K562 (cell line): Measurements from ENCODE around the gene ZSCAN21. TPM values are rescaled to one million over a fixed set of nuclear protein-coding genes. Genes with fewer than 3 reads are reported as not detected.
A peak's percentile ranks its signal among the peaks of the same experiment; 100 is the strongest.

Experiments used
- ARNT ChIP-seq, 2 experiments: fragments of 450-650 bp; IDR thresholded peaks; 2 replicates each; pipeline ENCODE4 v1.6.1; 2016; ENCODE audit warnings: mild to moderate bottlenecking in 1 of 2
- CREM ChIP-seq: IDR thresholded peaks from 2 replicates; pipeline ENCODE4 v1.6.1; 2014; ENCODE audit warnings: antibody characterized with exemption, low read depth
- DIDO1 ChIP-seq: fragments of 450-650 bp; IDR thresholded peaks from 2 replicates; pipeline ENCODE4 v1.6.1; 2016; ENCODE audit warnings: low read depth, missing biosample characterization, missing genetic modification characterization
- EGR1 ChIP-seq: fragments of 450-650 bp; conservative IDR thresholded peaks from 2 replicates; pipeline ENCODE4 v1.6.1; 2017; ENCODE audit warnings: mild to moderate bottlenecking
- ELF4 ChIP-seq: fragments of 450-650 bp; formaldehyde crosslinking; IDR thresholded peaks from 2 replicates; pipeline ENCODE4 v1.4.0; 2022; ENCODE audit warnings: missing genetic modification characterization
- FOSL1 ChIP-seq: fragments of 200-800 bp; sonication (Bioruptor generic); conservative IDR thresholded peaks from 2 replicates; pipeline ENCODE4 v1.6.1; 2016; ENCODE audit warnings: missing genetic modification characterization, missing compliant biosample characterization
- HNRNPLL ChIP-seq: fragments of 200-400 bp; formaldehyde crosslinking; IDR thresholded peaks from 2 replicates; pipeline ENCODE4 v1.6.1; 2017; ENCODE audit warnings: low read length, low read depth, mild to moderate bottlenecking; ENCODE audit not compliant: poor library complexity, severe bottlenecking
- MEIS2 ChIP-seq: fragments of 450-650 bp; IDR thresholded peaks from 2 replicates; pipeline ENCODE4 v1.6.1; 2014; ENCODE audit warnings: mild to moderate bottlenecking; ENCODE audit not compliant: partially characterized antibody
- MYNN ChIP-seq, 2 experiments: sonication (generic); formaldehyde crosslinking in 1 of 2; IDR thresholded peaks; 2 replicates each; pipeline versions ENCODE4 v1.5.0 to v1.6.1; 2016 to 2020; ENCODE audit warnings: antibody characterized with exemption in 1 of 2, missing genetic modification reagents in 1 of 2
- NCOR1 ChIP-seq: fragments of 450-650 bp; IDR thresholded peaks from 2 replicates; pipeline ENCODE4 v1.6.1; 2016; ENCODE audit warnings: mild to moderate bottlenecking, moderate library complexity
- PTRF ChIP-seq: fragments of 450-650 bp; IDR thresholded peaks from 2 replicates; pipeline ENCODE4 v1.6.1; 2016; ENCODE audit warnings: mild to moderate bottlenecking, missing genetic modification characterization, missing compliant biosample characterization
- SRSF7 ChIP-seq: fragments of 200-400 bp; formaldehyde crosslinking; optimal IDR thresholded peaks from 2 replicates; pipeline ENCODE3; 2017; ENCODE audit warnings: mild to moderate bottlenecking, low read depth, low read length
- STAT5B ChIP-seq: fragments of 250-450 bp; sonication (Bioruptor Pico); IDR thresholded peaks from 2 replicates; pipeline ENCODE4 v1.8.0; 2021; ENCODE audit warnings: mild to moderate bottlenecking, inconsistent platforms
- TFAM ChIP-seq: fragments of 250-450 bp; sonication (Bioruptor Pico); conservative IDR thresholded peaks from 2 replicates; pipeline ENCODE4 v1.5.0; 2021; ENCODE audit warnings: mild to moderate bottlenecking, moderate library complexity
- ZNF140 ChIP-seq: fragments of 250-450 bp; sonication (Bioruptor Pico); IDR thresholded peaks from 2 replicates; pipeline ENCODE4 v1.8.0; 2021; ENCODE audit warnings: moderate library complexity, mild to moderate bottlenecking, inconsistent platforms
- ZNF143 ChIP-seq: sonication (generic); formaldehyde crosslinking; IDR thresholded peaks from 2 replicates; pipeline ENCODE4 v1.9.0; 2022; ENCODE audit warnings: mild to moderate bottlenecking, missing genetic modification reagents
- ZNF239 ChIP-seq: fragments of 250-450 bp; sonication (Bioruptor Pico); IDR thresholded peaks from 2 replicates; pipeline ENCODE4 v1.4.0; 2020; ENCODE audit warnings: mild to moderate bottlenecking
- ZNF444 ChIP-seq: fragments of 250-450 bp; sonication (Bioruptor Pico); IDR thresholded peaks from 2 replicates; pipeline ENCODE4 v1.4.0; 2020; ENCODE audit warnings: mild to moderate bottlenecking, moderate library complexity
- ZNF445 ChIP-seq: fragments of 250-450 bp; sonication (Bioruptor Pico); IDR thresholded peaks from 2 replicates; pipeline ENCODE4 v1.4.0; 2020; ENCODE audit warnings: low read depth, mild to moderate bottlenecking, moderate library complexity
- ZZZ3 ChIP-seq: fragments of 450-650 bp; IDR thresholded peaks from 2 replicates; pipeline ENCODE4 v1.6.1; 2016; ENCODE audit warnings: antibody characterized with exemption, mild to moderate bottlenecking, moderate library complexity
- polyA plus RNA-seq, 8 experiments: library from polyadenylated mRNA; depleted of rRNA in 4 of 8; stranded (reverse) in 5 of 8; unstranded in 3 of 8; fragments of >200 nt; fragmentation: Nextera tagmentation in 2 of 8; fragmentation: Illumina TruSeq in 1 of 8; extraction: Ambion mirVana in 2 of 8; extraction: Trizol in 1 of 8; gene quantifications; 2 replicates each; pipeline versions ENCODE4 v1.2.1 to v1.2.3, GENCODE V29; 2011 to 2014; ENCODE audit warnings: inconsistent platforms in 1 of 8, missing spikeins in 1 of 8
- total RNA-seq, 7 experiments: library from RNA; depleted of rRNA in 6 of 7; stranded (reverse); fragments of >200 nt in 6 of 7; fragmentation: Illumina TruSeq in 2 of 7; extraction: Trizol in 2 of 7; gene quantifications; 2 replicates each; pipeline versions ENCODE4 v1.2.1 to v1.2.3, GENCODE V29; 2011 to 2021; ENCODE audit warnings: low replicate concordance in 1 of 7
- TF ChIP-seq, protein P1 (sequence below): sonication (generic); formaldehyde crosslinking; IDR thresholded peaks from 2 replicates; pipeline ENCODE4 v1.8.0; 2022; ENCODE audit warnings: missing genetic modification reagents, mild to moderate bottlenecking, borderline replicate concordance
- TF ChIP-seq, protein P2 (sequence below): IDR thresholded peaks from 2 replicates; pipeline ENCODE4 v1.6.1; 2011; ENCODE audit warnings: borderline replicate concordance, low read depth, mild to moderate bottlenecking, moderate library complexity, low read length; ENCODE audit not compliant: insufficient read depth, poor library complexity, severe bottlenecking
- TF ChIP-seq, protein P3 (sequence below): conservative IDR thresholded peaks from 2 replicates; pipeline ENCODE4 v1.6.1; 2011; ENCODE audit warnings: low read depth, mild to moderate bottlenecking, low read length; ENCODE audit not compliant: control insufficient read depth

ZSCAN21 gene
- total and polyA plus RNA-seq, 9 of the 15 experiments (the other 6 are each of a cell fraction or from before 2014, with no cell fraction given) = 5.9 to 15.5 (median 13.2) TPM

DNA sequence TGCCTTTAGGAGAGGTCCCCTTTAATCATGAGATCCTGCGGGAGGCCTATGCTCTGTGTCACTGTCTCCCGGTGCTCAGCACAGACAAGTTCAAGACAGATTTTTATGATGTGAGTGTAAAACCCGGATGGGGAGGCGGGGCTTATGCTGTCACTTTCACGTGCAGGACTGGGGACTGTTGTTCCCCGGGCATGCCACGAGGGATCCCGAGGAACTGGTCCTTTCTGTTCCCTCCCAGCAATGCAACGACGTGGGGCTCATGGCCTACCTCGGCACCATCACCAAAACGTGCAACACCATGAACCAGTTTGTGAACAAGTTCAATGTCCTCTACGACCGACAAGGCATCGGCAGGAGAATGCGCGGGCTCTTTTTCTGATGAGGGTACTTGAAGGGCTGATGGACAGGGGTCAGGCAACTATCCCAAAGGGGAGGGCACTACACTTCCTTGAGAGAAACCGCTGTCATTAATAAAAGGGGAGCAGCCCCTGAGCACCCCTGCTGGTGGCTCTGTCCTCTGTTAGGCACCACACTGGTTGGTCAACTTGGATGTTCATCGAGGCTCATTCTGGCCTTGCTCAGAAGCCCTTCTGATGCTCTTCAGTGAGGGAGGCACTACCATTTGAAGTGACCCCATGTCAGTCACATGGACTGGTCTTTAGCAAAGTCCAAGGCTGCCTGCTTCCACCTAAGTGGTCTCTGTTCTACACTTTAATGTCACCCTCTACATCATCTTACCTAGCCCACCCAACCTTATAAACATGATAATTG lies 42.0 kb downstream of the ZSCAN21 start (continued):
- TF ChIP-seq ZNF143 = no peak
- TF ChIP-seq CREM = 0 out of 2 replicates have a peak, but pooled peaks have one; percentile 12
- no peak for TF ChIP-seq ELF4 (CRISPR knock-in tag)
- TF ChIP-seq DIDO1 = no peak
- TF ChIP-seq, protein P1, sequence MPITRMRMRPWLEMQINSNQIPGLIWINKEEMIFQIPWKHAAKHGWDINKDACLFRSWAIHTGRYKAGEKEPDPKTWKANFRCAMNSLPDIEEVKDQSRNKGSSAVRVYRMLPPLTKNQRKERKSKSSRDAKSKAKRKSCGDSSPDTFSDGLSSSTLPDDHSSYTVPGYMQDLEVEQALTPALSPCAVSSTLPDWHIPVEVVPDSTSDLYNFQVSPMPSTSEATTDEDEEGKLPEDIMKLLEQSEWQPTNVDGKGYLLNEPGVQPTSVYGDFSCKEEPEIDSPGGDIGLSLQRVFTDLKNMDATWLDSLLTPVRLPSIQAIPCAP (CRISPR knock-in tag) = no peak
- no peak for TF ChIP-seq SRSF7
- TF ChIP-seq ARNT (IDR thresholded peaks at IDR 0.05) = no peak
- no peak for TF ChIP-seq ZNF239 (CRISPR knock-in tag)
- TF ChIP-seq PTRF (tag) = no peak
- no peak for TF ChIP-seq FOSL1 (tag)
- no peak for TF ChIP-seq MEIS2
- TF ChIP-seq, protein P2, sequence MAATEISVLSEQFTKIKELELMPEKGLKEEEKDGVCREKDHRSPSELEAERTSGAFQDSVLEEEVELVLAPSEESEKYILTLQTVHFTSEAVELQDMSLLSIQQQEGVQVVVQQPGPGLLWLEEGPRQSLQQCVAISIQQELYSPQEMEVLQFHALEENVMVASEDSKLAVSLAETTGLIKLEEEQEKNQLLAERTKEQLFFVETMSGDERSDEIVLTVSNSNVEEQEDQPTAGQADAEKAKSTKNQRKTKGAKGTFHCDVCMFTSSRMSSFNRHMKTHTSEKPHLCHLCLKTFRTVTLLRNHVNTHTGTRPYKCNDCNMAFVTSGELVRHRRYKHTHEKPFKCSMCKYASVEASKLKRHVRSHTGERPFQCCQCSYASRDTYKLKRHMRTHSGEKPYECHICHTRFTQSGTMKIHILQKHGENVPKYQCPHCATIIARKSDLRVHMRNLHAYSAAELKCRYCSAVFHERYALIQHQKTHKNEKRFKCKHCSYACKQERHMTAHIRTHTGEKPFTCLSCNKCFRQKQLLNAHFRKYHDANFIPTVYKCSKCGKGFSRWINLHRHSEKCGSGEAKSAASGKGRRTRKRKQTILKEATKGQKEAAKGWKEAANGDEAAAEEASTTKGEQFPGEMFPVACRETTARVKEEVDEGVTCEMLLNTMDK = no peak
- no peak for TF ChIP-seq TFAM (CRISPR knock-in tag)
- TF ChIP-seq STAT5B (CRISPR knock-in tag) = no peak
- 0 out of 2 replicates have a peak, but pooled peaks have one; percentile 36 for TF ChIP-seq ZNF444
- TF ChIP-seq ZNF140 (CRISPR knock-in tag) = no peak
- TF ChIP-seq ZNF445 = no peak
- TF ChIP-seq HNRNPLL = no peak
- TF ChIP-seq, protein P3, sequence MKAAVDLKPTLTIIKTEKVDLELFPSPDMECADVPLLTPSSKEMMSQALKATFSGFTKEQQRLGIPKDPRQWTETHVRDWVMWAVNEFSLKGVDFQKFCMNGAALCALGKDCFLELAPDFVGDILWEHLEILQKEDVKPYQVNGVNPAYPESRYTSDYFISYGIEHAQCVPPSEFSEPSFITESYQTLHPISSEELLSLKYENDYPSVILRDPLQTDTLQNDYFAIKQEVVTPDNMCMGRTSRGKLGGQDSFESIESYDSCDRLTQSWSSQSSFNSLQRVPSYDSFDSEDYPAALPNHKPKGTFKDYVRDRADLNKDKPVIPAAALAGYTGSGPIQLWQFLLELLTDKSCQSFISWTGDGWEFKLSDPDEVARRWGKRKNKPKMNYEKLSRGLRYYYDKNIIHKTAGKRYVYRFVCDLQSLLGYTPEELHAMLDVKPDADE = no peak
- no peak for TF ChIP-seq EGR1
- TF ChIP-seq NCOR1 = 0 out of 2 replicates have a peak, but pooled peaks have one; percentile 4
- no peak for TF ChIP-seq ZZZ3
- TF ChIP-seq MYNN (IDR thresholded peaks at IDR 0.05) = peak; percentile 73
- no peak for TF ChIP-seq MYNN (CRISPR knock-in tag; IDR thresholded peaks at IDR 0.05)
